ENCODE measurements around the gene TRIP13.

- no peak for TF ChIP-seq POLR2A (IDR thresholded peaks at IDR 0.05)
- no peak for TF ChIP-seq CTCF (IDR thresholded peaks at IDR 0.05)
These were observed 67.2 kb downstream of the TRIP13 start for GRCh38 chr5:959581-960531.

Measured in right lobe of liver (tissue), 4 donors.